Measurements from ENCODE around the gene EMILIN1. TPM values are rescaled to one million over a fixed set of nuclear protein-coding genes. Genes with fewer than 3 reads are reported as not detected.

EMILIN1 gene
- total RNA-seq, 1 experiment from 2014 or later = 31.0 TPM

GRCh38 chr2:27071990-27072830 lies 6.2 kb upstream of the EMILIN1 start:
- intact Hi-C loops (cut with micrococcal nuclease; ENCODE audit: unreplicated experiment) = no loop called here
- H3K4me1 ChIP-seq (ENCODE audit: insufficient read depth, low read length, poor library complexity, severe bottlenecking) = peaks cover 41% of the 10 kb centered on the region
- TF ChIP-seq CTCF (conservative IDR thresholded peaks at IDR 0.05; ENCODE audit: low read depth, low read length) = no peak
- H3K36me3 ChIP-seq (ENCODE audit: insufficient read depth, low read length, poor library complexity, severe bottlenecking) = peaks cover 21% of the 10 kb centered on the region
- no peaks in the 10 kb centered on the region for H3K9me3 ChIP-seq (ENCODE audit: low read depth, low read length, poor library complexity, severe bottlenecking)
- peak overlapping the region; percentile 87 for H3K27ac ChIP-seq (ENCODE audit: low read depth, low read length, poor library complexity, severe bottlenecking)
- peak overlapping the region; percentile 99 for H3K4me3 ChIP-seq (ENCODE audit: low read depth, low read length, poor library complexity, severe bottlenecking)
- no TSS peak for BruUV-seq (replicated peaks)
- CTCF ChIA-PET = interaction anchor here (1.2 to 2.0 kb wide), 3 partner anchors 9 to 22 kb away, joined by 4 to 10 read pairs (median 5); no protein-coding TSS in a partner anchor
- no peaks in the 10 kb centered on the region for H3K27me3 ChIP-seq (replicated peaks; ENCODE audit: insufficient read depth, low read depth, low read length, poor library complexity)
- DNase-seq (ENCODE audit: low spot score) = peak; percentile 63
- POLR2A ChIA-PET (ENCODE audit: low non-redundant PET) = interaction anchor here (0.6 kb wide), 1 partner anchor 233 kb away, joined by 3 read pairs; no protein-coding TSS in a partner anchor

- intact Hi-C loops (cut with micrococcal nuclease; ENCODE audit: unreplicated experiment) = no loop called here
- no peaks in the 10 kb centered on the region for H3K9me3 ChIP-seq (ENCODE audit: low read depth, low read length, poor library complexity, severe bottlenecking)
- peaks cover 21% of the 10 kb centered on the region for H3K36me3 ChIP-seq (ENCODE audit: insufficient read depth, low read length, poor library complexity, severe bottlenecking)
- H3K4me1 ChIP-seq (ENCODE audit: insufficient read depth, low read length, poor library complexity, severe bottlenecking) = peaks cover 44% of the 10 kb centered on the region
- H3K4me3 ChIP-seq (ENCODE audit: low read depth, low read length, poor library complexity, severe bottlenecking) = no peak overlapping the region
- H3K27me3 ChIP-seq (replicated peaks; ENCODE audit: insufficient read depth, low read depth, low read length, poor library complexity) = no peaks in the 10 kb centered on the region
- no TSS peak for BruUV-seq (replicated peaks)
- DNase-seq (ENCODE audit: low spot score) = no peak
- peak overlapping the region; percentile 87 for H3K27ac ChIP-seq (ENCODE audit: low read depth, low read length, poor library complexity, severe bottlenecking)
- TF ChIP-seq EZH2 (IDR thresholded peaks at IDR 0.05; ENCODE audit: borderline replicate concordance, low read depth, low read length, poor library complexity, severe bottlenecking) (no peak), CTCF (conservative IDR thresholded peaks at IDR 0.05; ENCODE audit: low read depth, low read length) (no peak)
- CTCF ChIA-PET = interaction anchor here (1.6 to 2.0 kb wide), 2 partner anchors 8 to 23 kb away, joined by 4 to 10 read pairs; no protein-coding TSS in a partner anchor
- POLR2A ChIA-PET (ENCODE audit: low non-redundant PET) = interaction anchor here (0.6 kb wide), 1 partner anchor 767 kb away, joined by 4 read pairs; no protein-coding TSS in a partner anchor
Observed at GRCh38 chr2:27072920-27073319, 5.5 kb upstream of the EMILIN1 start.

GRCh38 chr2:27073782-27074181 lies 4.6 kb upstream of the EMILIN1 start:
- Histone ChIP-seq H3K9me3 (ENCODE audit: low read depth, low read length, poor library complexity, severe bottlenecking) (no peaks in the 10 kb centered on the region), H3K27ac (ENCODE audit: low read depth, low read length, poor library complexity, severe bottlenecking) (peak overlapping the region; percentile 52), H3K4me3 (ENCODE audit: low read depth, low read length, poor library complexity, severe bottlenecking) (no peak overlapping the region), H3K27me3 (replicated peaks; ENCODE audit: insufficient read depth, low read depth, low read length, poor library complexity) (no peaks in the 10 kb centered on the region), H3K36me3 (ENCODE audit: insufficient read depth, low read length, poor library complexity, severe bottlenecking) (peaks cover 15% of the 10 kb centered on the region), H3K4me1 (ENCODE audit: insufficient read depth, low read length, poor library complexity, severe bottlenecking) (peaks cover 52% of the 10 kb centered on the region)
- no TSS peak for BruUV-seq (replicated peaks)
- TF ChIP-seq CTCF (conservative IDR thresholded peaks at IDR 0.05; ENCODE audit: low read depth, low read length) (no peak), EZH2 (IDR thresholded peaks at IDR 0.05; ENCODE audit: borderline replicate concordance, low read depth, low read length, poor library complexity, severe bottlenecking) (no peak)
- intact Hi-C loops (cut with micrococcal nuclease; ENCODE audit: unreplicated experiment) = no loop called here
- ChIA-PET POLR2A (ENCODE audit: low non-redundant PET) (interaction anchor here (0.6 kb wide), 1 partner anchor 18 kb away, joined by 3 read pairs; no protein-coding TSS in a partner anchor), CTCF (no interaction called here)
- no peak for DNase-seq (ENCODE audit: low spot score)
